ENCODE results near the gene TET1. TPM values are rescaled to one million over a fixed set of nuclear protein-coding genes. Genes with fewer than 3 reads are reported as not detected.

The TET1 gene
- total RNA-seq, 1 experiment from 2014 or later, result 53.4 TPM

- no peak overlapping the region for H2BK12ac ChIP-seq (ENCODE audit: insufficient read length, low read depth, low read length)
- H3K9me3 ChIP-seq (ENCODE audit: control insufficient read depth, low read depth, low read length), result no peaks in the 10 kb centered on the region
- no peak overlapping the region for H3T11ph ChIP-seq (ENCODE audit: low read length)
- H3K79me1 ChIP-seq (ENCODE audit: insufficient read depth, low read depth, low read length, poor library complexity, severe bottlenecking), result peaks cover 5% of the 10 kb centered on the region
- H3K27me3 ChIP-seq (ENCODE audit: insufficient read depth, low read length), result no peaks in the 10 kb centered on the region
- H3K4me1 ChIP-seq (ENCODE audit: insufficient read depth, low read length), result no peaks in the 10 kb centered on the region
- no peak overlapping the region for H3K9ac ChIP-seq (ENCODE audit: extremely low read depth, insufficient read length, low read length)
- Mint-ChIP-seq H3K4me3 (no peak overlapping the region), H3K27me3 (ENCODE audit: low read depth) (no peaks in the 10 kb centered on the region), H3K27ac (no peak overlapping the region; a peak in 1 of 7 replicates), H3K36me3 (ENCODE audit: insufficient read depth in 1 of 3, low read depth in 3 of 3) (peaks cover 36 to 87% (median 67%) of the 10 kb centered on the region in 3 experiments), H3K4me1 (no peaks in the 10 kb centered on the region), H3K9me3 (no peaks in the 10 kb centered on the region)
- no peak overlapping the region for H3K18ac ChIP-seq (ENCODE audit: insufficient read length, low read depth, low read length)
- TF ChIP-seq CTCF (conservative IDR thresholded peaks at IDR 0.05), result no peak
- DNase-seq, result no peak
- H4K20me1 ChIP-seq (ENCODE audit: control insufficient read depth, insufficient read depth, insufficient read length), result no peaks in the 10 kb centered on the region
- WGBS (ENCODE audit: extremely low coverage, insufficient read length, low lambda C conversion rate), result no CpG with 5 or more reads among the region's 6 CpGs
- no peak overlapping the region for H3K14ac ChIP-seq (ENCODE audit: insufficient read depth, low read length)
- H2AK5ac ChIP-seq (ENCODE audit: insufficient read length, low read length), result no peak overlapping the region
- H3K23me2 ChIP-seq (ENCODE audit: insufficient read length, low read depth, low read length, poor library complexity, severe bottlenecking), result no peaks in the 10 kb centered on the region
- no peak overlapping the region for H2BK5ac ChIP-seq (ENCODE audit: insufficient read length, low read length)
- no peak overlapping the region for H2AFZ ChIP-seq (ENCODE audit: low read length)
- H2BK20ac ChIP-seq (ENCODE audit: low read depth, low read length, poor library complexity, severe bottlenecking), result no peak overlapping the region
- no peak overlapping the region for H3K23ac ChIP-seq (ENCODE audit: insufficient read length, low read depth, low read length)
- no peak overlapping the region for H3K4ac ChIP-seq (ENCODE audit: low read depth, low read length)
- no peak overlapping the region for H3K56ac ChIP-seq (ENCODE audit: insufficient read length, low read depth, low read length)
- H3K79me2 ChIP-seq (ENCODE audit: insufficient read depth, low read length), result no peaks in the 10 kb centered on the region
- H4K91ac ChIP-seq (ENCODE audit: insufficient read length, low read depth, low read length), result no peak overlapping the region
- H4K8ac ChIP-seq (replicated peaks; ENCODE audit: insufficient read length, low read depth, low read length), result no peak overlapping the region
- H2BK120ac ChIP-seq (ENCODE audit: low read depth, low read length, poor library complexity, severe bottlenecking), result no peak overlapping the region
- no peak overlapping the region for H3K4me2 ChIP-seq (ENCODE audit: insufficient read depth, insufficient read length, low read length)
- H4K5ac ChIP-seq (ENCODE audit: insufficient read length, low read depth, low read length), result no peak overlapping the region
- H3K27ac ChIP-seq (ENCODE audit: insufficient read length, low read depth, low read length), result no peak overlapping the region
- H2BK15ac ChIP-seq (ENCODE audit: low read depth, low read length), result no peak overlapping the region
Observed at GRCh38 chr10:68742397-68742796, 182.3 kb downstream of the TET1 start.

Other genes with a start within 250 kb of the TET1 start
- 234 and 244 TPM in 2 replicates for gene HNRNPH3, start 228.3 kb upstream of the TET1 start, total RNA-seq (2021)
- gene PBLD, start 227.4 kb upstream of the TET1 start, total RNA-seq (2021), result 2.4 and 3.5 TPM in 2 replicates
- gene RUFY2, start 153.1 kb upstream of the TET1 start, total RNA-seq (2021), result 14.0 and 14.1 TPM in 2 replicates
- 43.4 and 46.9 TPM in 2 replicates for gene DNA2, start 88.4 kb upstream of the TET1 start, total RNA-seq (2021)
- gene SLC25A16, start 32.8 kb upstream of the TET1 start, total RNA-seq (2021), result 11.4 and 12.7 TPM in 2 replicates
- 113 and 118 TPM in 2 replicates for gene CCAR1, start 160.9 kb downstream of the TET1 start, total RNA-seq (2021)